SK-N-SH (cell line): ENCODE measurements around the gene CLCN1.

ENCODE experiments used
- ELF1 ChIP-seq: IDR thresholded peaks from 2 replicates; pipeline ENCODE4 v1.4.0; 2012
- EP300 ChIP-seq, 2 experiments: IDR thresholded peaks; 2 replicates each; pipeline versions ENCODE4 v1.4.0 to v1.6.1; 2012; ENCODE audit warnings: borderline replicate concordance in 1 of 2, low read depth in 1 of 2, low read length in 1 of 2
- EZH2phosphoT487 ChIP-seq: fragments of 200-600 bp; sonication (generic); IDR thresholded peaks from 2 replicates; pipeline ENCODE4 v1.6.1; 2017; ENCODE audit warnings: low read depth, mixed run types, mild to moderate bottlenecking, antibody characterized with exemption, moderate library complexity, borderline replicate concordance
- GABPA ChIP-seq: IDR thresholded peaks from 2 replicates; pipeline ENCODE4 v1.4.0; 2012; ENCODE audit warnings: low read depth, mild to moderate bottlenecking
- MXI1 ChIP-seq: IDR thresholded peaks from 2 replicates; pipeline ENCODE4 v1.6.1; 2012; ENCODE audit warnings: mild to moderate bottlenecking, low read depth, low read length, improper control_type of control experiment
- NRF1 ChIP-seq: IDR thresholded peaks from 2 replicates; pipeline ENCODE4 v1.6.1; 2012; ENCODE audit warnings: low read depth, mild to moderate bottlenecking, low read length
- PBX3 ChIP-seq: IDR thresholded peaks from 2 replicates; pipeline ENCODE4; 2012
- RAD21 ChIP-seq: IDR thresholded peaks from 2 replicates; pipeline ENCODE4 v1.6.1; 2012; ENCODE audit warnings: mild to moderate bottlenecking, low read length
- REST ChIP-seq: IDR thresholded peaks from 2 replicates; pipeline ENCODE4 v1.6.1; 2012; ENCODE audit warnings: mild to moderate bottlenecking, low read depth, low read length, moderate library complexity
- RFX5 ChIP-seq: IDR thresholded peaks from 2 replicates; pipeline ENCODE4 v1.6.1; 2012; ENCODE audit warnings: mild to moderate bottlenecking, improper control_type of control experiment, low read length
- SIN3A ChIP-seq: IDR thresholded peaks from 2 replicates; pipeline ENCODE4 v1.6.1; 2012; ENCODE audit warnings: low read depth, mild to moderate bottlenecking, low read length, moderate library complexity, borderline replicate concordance
- TAF1 ChIP-seq: IDR thresholded peaks from 2 replicates; pipeline ENCODE4 v1.6.1; 2012; ENCODE audit warnings: low read depth, mild to moderate bottlenecking, low read length, moderate library complexity, borderline replicate concordance
- TF ChIP-seq, protein P1 (sequence below): fragments of 200-600 bp; sonication (generic); IDR thresholded peaks from 2 replicates; pipeline ENCODE4 v1.6.1; 2017; ENCODE audit warnings: antibody characterized with exemption, mild to moderate bottlenecking, moderate library complexity
- TF ChIP-seq, protein P2 (sequence below): IDR thresholded peaks from 2 replicates; pipeline ENCODE4 v1.4.0; 2012; ENCODE audit warnings: low read depth

DNA sequence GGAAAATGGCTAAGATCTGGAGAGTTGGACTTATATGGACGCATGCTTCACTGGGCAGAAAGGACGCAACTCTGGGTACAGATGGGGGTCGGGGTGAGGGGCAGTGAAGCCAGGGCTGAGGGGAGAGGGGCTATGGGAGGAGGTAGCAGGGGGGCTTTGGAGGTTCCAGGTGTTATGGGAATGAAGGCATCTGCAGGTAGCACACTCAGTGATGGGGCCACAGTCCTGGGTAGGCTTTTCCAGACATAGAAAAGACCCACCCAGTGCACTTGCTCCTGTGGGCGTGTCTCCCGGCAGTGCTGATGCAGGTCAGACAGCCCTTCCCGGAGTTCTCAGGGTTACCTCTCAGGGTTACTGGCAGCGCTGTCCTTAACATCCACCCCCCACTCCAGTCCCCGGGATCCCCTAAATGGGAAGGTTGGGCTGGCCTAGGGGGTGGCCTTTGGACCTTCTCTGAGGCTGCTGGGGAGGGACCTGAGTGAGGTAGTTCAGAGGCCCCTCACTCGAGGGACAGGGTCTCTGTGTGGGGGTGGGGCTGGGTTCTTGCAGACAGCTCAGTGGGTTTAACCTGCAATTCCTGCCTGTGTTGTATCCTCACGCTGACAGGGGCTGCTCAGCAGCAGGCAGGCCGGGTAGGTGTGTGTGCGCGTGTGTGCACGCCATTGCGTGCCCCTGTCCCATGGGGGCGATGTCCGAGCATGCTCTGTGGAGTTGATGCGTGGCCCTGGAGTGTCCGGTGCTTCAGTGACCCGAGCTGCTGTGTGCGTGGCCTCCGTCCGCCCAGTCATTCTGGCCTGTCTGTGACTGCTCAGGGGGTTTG, 71.5 kb downstream of the CLCN1 start:
- TF ChIP-seq, protein P1, sequence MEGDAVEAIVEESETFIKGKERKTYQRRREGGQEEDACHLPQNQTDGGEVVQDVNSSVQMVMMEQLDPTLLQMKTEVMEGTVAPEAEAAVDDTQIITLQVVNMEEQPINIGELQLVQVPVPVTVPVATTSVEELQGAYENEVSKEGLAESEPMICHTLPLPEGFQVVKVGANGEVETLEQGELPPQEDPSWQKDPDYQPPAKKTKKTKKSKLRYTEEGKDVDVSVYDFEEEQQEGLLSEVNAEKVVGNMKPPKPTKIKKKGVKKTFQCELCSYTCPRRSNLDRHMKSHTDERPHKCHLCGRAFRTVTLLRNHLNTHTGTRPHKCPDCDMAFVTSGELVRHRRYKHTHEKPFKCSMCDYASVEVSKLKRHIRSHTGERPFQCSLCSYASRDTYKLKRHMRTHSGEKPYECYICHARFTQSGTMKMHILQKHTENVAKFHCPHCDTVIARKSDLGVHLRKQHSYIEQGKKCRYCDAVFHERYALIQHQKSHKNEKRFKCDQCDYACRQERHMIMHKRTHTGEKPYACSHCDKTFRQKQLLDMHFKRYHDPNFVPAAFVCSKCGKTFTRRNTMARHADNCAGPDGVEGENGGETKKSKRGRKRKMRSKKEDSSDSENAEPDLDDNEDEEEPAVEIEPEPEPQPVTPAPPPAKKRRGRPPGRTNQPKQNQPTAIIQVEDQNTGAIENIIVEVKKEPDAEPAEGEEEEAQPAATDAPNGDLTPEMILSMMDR, result peak; percentile 44
- TF ChIP-seq EP300 (IDR thresholded peaks at IDR 0.05; ENCODE audit: borderline replicate concordance in 1 of 2, low read depth in 1 of 2, low read length in 1 of 2), result no peak
- TF ChIP-seq REST, result no peak
- TF ChIP-seq EZH2phosphoT487, result no peak
- TF ChIP-seq NRF1, result no peak
- TF ChIP-seq RFX5, result no peak
- no peak for TF ChIP-seq ELF1
- TF ChIP-seq MXI1, result no peak
- TF ChIP-seq, protein P2, sequence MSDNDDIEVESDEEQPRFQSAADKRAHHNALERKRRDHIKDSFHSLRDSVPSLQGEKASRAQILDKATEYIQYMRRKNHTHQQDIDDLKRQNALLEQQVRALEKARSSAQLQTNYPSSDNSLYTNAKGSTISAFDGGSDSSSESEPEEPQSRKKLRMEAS, result no peak
- TF ChIP-seq TAF1, result no peak
- 0 out of 2 replicates have a peak, but pooled peaks have one; percentile 2 for TF ChIP-seq PBX3
- TF ChIP-seq RAD21, result no peak
- no peak for TF ChIP-seq SIN3A
- no peak for TF ChIP-seq GABPA
